Osteocyte (in vitro differentiated cells): ENCODE results near the gene TADA1. TPM values are rescaled to one million over a fixed set of nuclear protein-coding genes. Genes with fewer than 3 reads are reported as not detected.

Source experiments
- DNase-seq: peaks from one replicate; pipeline ENCODE4 v3.0.0; 2021; ENCODE audit warnings: mixed read lengths; ENCODE audit not compliant: unreplicated experiment; ENCODE audit errors: extremely low spot score
- H3K27ac Mint-ChIP-seq: one replicate; pipeline ENCODE4 v1.8.0; 2021; ENCODE audit warnings: mild to moderate bottlenecking, mixed read lengths; ENCODE audit not compliant: unreplicated experiment
- H3K27me3 Mint-ChIP-seq: one replicate; pipeline ENCODE4 v1.8.0; 2021; ENCODE audit warnings: mixed read lengths; ENCODE audit not compliant: unreplicated experiment
- H3K36me3 Mint-ChIP-seq: one replicate; pipeline ENCODE4 v1.8.0; 2021; ENCODE audit warnings: mixed read lengths; ENCODE audit not compliant: unreplicated experiment
- H3K4me1 Mint-ChIP-seq: one replicate; pipeline ENCODE4 v1.8.0; 2021; ENCODE audit warnings: mixed read lengths; ENCODE audit not compliant: unreplicated experiment
- H3K4me3 Mint-ChIP-seq: one replicate; pipeline ENCODE4 v1.8.0; 2021; ENCODE audit warnings: mild to moderate bottlenecking, moderate library complexity, mixed read lengths; ENCODE audit not compliant: unreplicated experiment
- H3K9me3 Mint-ChIP-seq: one replicate; pipeline ENCODE4 v1.8.0; 2021; ENCODE audit warnings: mixed read lengths; ENCODE audit not compliant: unreplicated experiment
- CTCF ChIP-seq: fragments of 200-600 bp; sonication (generic); IDR thresholded peaks from 2 replicates; pipeline ENCODE4 v1.5.0; 2021; ENCODE audit warnings: antibody characterized with exemption, mild to moderate bottlenecking, moderate library complexity
- total RNA-seq: library from RNA; stranded (reverse); gene quantifications from 2 replicates; pipeline ENCODE4 v1.2.1, GENCODE V29; 2021

Gene TADA1
- total RNA-seq, 1 donor from 2014 or later = 9.8 TPM

GRCh38 chr1:166918088-166918955, 42.3 kb upstream of the TADA1 start:
- Mint-ChIP-seq H3K27ac (no peak overlapping the region), H3K9me3 (no peaks in the 10 kb centered on the region), H3K4me1 (peaks cover 1% of the 10 kb centered on the region), H3K4me3 (no peak overlapping the region), H3K36me3 (no peaks in the 10 kb centered on the region), H3K27me3 (peaks cover 59% of the 10 kb centered on the region)
- no peak for TF ChIP-seq CTCF
- no peak for DNase-seq

- Mint-ChIP-seq H3K27me3 (peaks cover 55% of the 10 kb centered on the region), H3K4me3 (no peak overlapping the region), H3K27ac (no peak overlapping the region), H3K36me3 (no peaks in the 10 kb centered on the region), H3K4me1 (peaks cover 1% of the 10 kb centered on the region), H3K9me3 (peaks cover 8% of the 10 kb centered on the region)
- no peak for TF ChIP-seq CTCF
- no peak for DNase-seq
Observed at GRCh38 chr1:166915941-166916340, 39.9 kb upstream of the TADA1 start.

- no peaks in the 10 kb centered on the region for H3K36me3 Mint-ChIP-seq
- no peak overlapping the region for H3K4me3 Mint-ChIP-seq
- TF ChIP-seq CTCF = no peak
- no peak for DNase-seq
- peaks cover 8% of the 10 kb centered on the region for H3K9me3 Mint-ChIP-seq
- H3K27ac Mint-ChIP-seq = no peak overlapping the region
- peaks cover 51% of the 10 kb centered on the region for H3K27me3 Mint-ChIP-seq
- no peaks in the 10 kb centered on the region for H3K4me1 Mint-ChIP-seq
Observed at GRCh38 chr1:166915042-166915441, 39.0 kb upstream of the TADA1 start.

GRCh38 chr1:166914111-166914510, 38.0 kb upstream of the TADA1 start:
- no peaks in the 10 kb centered on the region for H3K36me3 Mint-ChIP-seq
- H3K4me1 Mint-ChIP-seq = no peaks in the 10 kb centered on the region
- DNase-seq = no peak

More at GRCh38 chr1:166914111-166914510, 38.0 kb upstream of the TADA1 start:
- TF ChIP-seq CTCF = no peak
- H3K27ac Mint-ChIP-seq = no peak overlapping the region
- no peak overlapping the region for H3K4me3 Mint-ChIP-seq
- peaks cover 8% of the 10 kb centered on the region for H3K9me3 Mint-ChIP-seq
- peaks cover 48% of the 10 kb centered on the region for H3K27me3 Mint-ChIP-seq
